D721Med (cell line): Measurements from ENCODE around the gene CXCL16.
"Not testable (repeated sequence)": the region's sequence is repeated elsewhere in the genome, so short reads cannot be mapped to it uniquely, and the experiment has no call there.

Source experiments
- DNase-seq: peaks from one replicate; pipeline ENCODE4 v3.0.0; 2011; ENCODE audit warnings: low spot score; ENCODE audit not compliant: insufficient read length
- FAIRE-seq: peaks from 2 replicates; lab custom pipeline; 2011; peaks lifted over from hg19 to GRCh38; lab: Jason Lieb, UNC
- CTCF ChIP-seq: IDR thresholded peaks from 2 replicates; pipeline ENCODE4 v1.5.1; 2012; ENCODE audit warnings: mild to moderate bottlenecking, control low read depth; ENCODE audit not compliant: insufficient read depth; ENCODE audit errors: missing control alignments

CXCL16 gene

DNA sequence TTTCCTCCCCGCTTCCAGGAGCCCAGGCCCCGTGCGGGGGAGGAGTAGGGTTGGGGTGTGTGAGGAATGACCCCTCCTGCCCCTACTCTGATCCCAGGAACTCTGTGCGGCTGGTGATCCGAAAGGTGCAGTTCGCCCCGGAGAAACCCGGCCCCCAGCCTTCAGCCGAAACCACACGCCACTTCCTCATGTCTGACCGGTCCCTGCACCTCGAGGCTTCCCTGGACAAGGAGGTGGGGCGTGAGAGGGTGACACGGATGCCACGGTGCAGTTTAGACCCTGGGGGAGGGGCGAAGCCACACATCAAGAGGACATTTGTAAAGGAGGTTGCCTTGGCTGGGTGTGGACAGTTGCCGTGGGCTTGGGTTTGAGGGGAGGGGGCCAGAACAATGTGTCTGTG, 21.9 kb downstream of the CXCL16 start:
- FAIRE-seq (no peak), DNase-seq (no peak)
- TF ChIP-seq CTCF = no peak

GRCh38 chr17:4716081-4716480, 23.6 kb downstream of the CXCL16 start:
- FAIRE-seq (no peak), DNase-seq (no peak)
- no peak for TF ChIP-seq CTCF

- TF ChIP-seq CTCF = no peak
- DNase-seq (no peak), FAIRE-seq (no peak)
Observed at GRCh38 chr17:4715063-4715744, 24.5 kb downstream of the CXCL16 start.

GRCh38 chr17:4714340-4715062, 25.2 kb downstream of the CXCL16 start:
- not testable (repeated sequence) for DNase-seq, FAIRE-seq

- FAIRE-seq = no peak
- no peak for DNase-seq
- no peak for TF ChIP-seq CTCF
Observed at GRCh38 chr17:4712526-4712925, 27.2 kb downstream of the CXCL16 start.

- TF ChIP-seq CTCF = no peak
- FAIRE-seq = no peak
- no peak for DNase-seq
Observed at GRCh38 chr17:4711661-4712181, 28.0 kb downstream of the CXCL16 start.

DNA sequence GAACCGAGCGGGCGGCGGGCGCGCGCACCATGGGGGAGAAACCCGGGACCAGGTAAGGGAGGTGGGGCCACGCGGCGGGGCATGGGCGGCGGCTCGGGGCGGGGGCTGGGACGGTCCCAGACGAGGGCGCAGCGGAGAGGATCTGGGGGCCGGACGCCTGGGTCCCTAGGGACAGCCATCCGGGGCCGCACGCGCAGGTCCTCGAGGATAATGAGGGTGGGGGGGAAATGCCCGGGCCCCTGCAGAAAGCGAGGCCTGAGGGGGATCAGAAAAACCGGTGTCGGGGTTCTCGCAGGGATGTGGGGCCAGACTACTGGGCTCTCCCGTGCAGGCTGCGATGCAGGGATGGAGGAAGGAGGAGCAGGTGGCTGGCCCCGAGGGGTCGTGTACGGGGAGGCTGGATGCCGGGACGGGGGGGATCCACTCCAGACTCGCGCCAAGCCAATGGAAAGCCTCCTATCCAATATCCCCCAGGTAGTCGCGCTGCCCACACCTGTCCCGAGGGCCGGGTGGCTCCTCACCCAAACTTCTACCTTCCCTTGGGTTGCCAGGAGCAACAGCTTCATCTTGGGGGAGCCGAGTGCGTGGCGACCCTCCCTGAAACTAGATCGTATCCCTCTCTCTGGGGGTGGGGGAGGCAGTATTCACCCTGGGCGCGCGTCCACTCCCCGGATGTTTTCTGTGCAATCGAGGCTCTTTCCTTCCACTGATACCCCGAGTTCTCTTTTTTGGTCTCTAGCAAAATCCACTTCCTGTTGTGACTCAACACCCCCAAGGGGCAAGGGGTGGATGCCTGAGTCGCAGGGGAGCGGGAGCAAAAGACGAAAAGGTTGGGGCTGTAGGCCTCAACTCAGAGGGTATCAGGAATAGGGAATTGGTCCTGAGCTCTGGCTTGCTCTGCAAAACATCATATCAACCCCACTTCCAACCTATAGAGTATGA, 28.8 kb downstream of the CXCL16 start:
- no peak for DNase-seq
- no peak for TF ChIP-seq CTCF
- FAIRE-seq = no peak
